ENCODE results near the gene JTB.

GRCh38 chr1:153928791-153929341, 48.6 kb downstream of the JTB start:
- TF ChIP-seq BMI1 (IDR thresholded peaks at IDR 0.05; ENCODE audit: low read length): no peak
- no peak for TF ChIP-seq ZNF134 (CRISPR knock-in tag; conservative IDR thresholded peaks at IDR 0.05)
- no peak for TF ChIP-seq POLR2AphosphoS5 (IDR thresholded peaks at IDR 0.05; ENCODE audit: control insufficient read depth, insufficient read depth, low read depth, low read length)
- TF ChIP-seq NR3C1 (CRISPR knock-in tag; IDR thresholded peaks at IDR 0.05): no peak
- TF ChIP-seq SIN3A (IDR thresholded peaks at IDR 0.05; ENCODE audit: borderline replicate concordance in 2 of 2, control insufficient read depth in 1 of 2, low read depth in 2 of 2, low read length in 2 of 2): no peak
- TF ChIP-seq RBBP5 (IDR thresholded peaks at IDR 0.05; ENCODE audit: borderline replicate concordance, insufficient read depth, low read length, poor library complexity, severe bottlenecking): no peak
